ENCODE results near the gene SCN4B.

Gene SCN4B

GRCh38 chr11:118128721-118129470 is 23.7 kb downstream of the SCN4B start:
- no peak for DNase-seq

GRCh38 chr11:118128310-118128709 is 24.3 kb downstream of the SCN4B start:
- no peak for DNase-seq

- DNase-seq, result no peak
Observed at GRCh38 chr11:118126082-118126838, 26.4 kb downstream of the SCN4B start.

GRCh38 chr11:118124929-118125535 is 27.6 kb downstream of the SCN4B start:
- no peak for DNase-seq

GRCh38 chr11:118120793-118121192 is 31.8 kb downstream of the SCN4B start:
- DNase-seq, result no peak

- no peak for DNase-seq
Observed at GRCh38 chr11:118117790-118118601, 34.6 kb downstream of the SCN4B start.

GRCh38 chr11:118115048-118115447 is 37.6 kb downstream of the SCN4B start:
- no peak for DNase-seq

- no peak for DNase-seq
Observed at GRCh38 chr11:118114266-118114665, 38.4 kb downstream of the SCN4B start.

GRCh38 chr11:118112711-118113430 is 39.8 kb downstream of the SCN4B start:
- DNase-seq, result no peak

GRCh38 chr11:118111744-118112035 is 40.9 kb downstream of the SCN4B start:
- DNase-seq, result no peak

GRCh38 chr11:118111019-118111743 is 41.4 kb downstream of the SCN4B start:
- no peak for DNase-seq

GRCh38 chr11:118109231-118109630 is 43.4 kb downstream of the SCN4B start:
- DNase-seq, result no peak

- DNase-seq, result no peak
Observed at GRCh38 chr11:118108513-118108912, 44.1 kb downstream of the SCN4B start.

- no peak for DNase-seq
Observed at GRCh38 chr11:118106789-118107335, 45.8 kb downstream of the SCN4B start.

GRCh38 chr11:118105657-118106305 is 46.8 kb downstream of the SCN4B start:
- DNase-seq, result no peak

GRCh38 chr11:118104491-118104890 is 48.1 kb downstream of the SCN4B start:
- no peak for DNase-seq

- DNase-seq, result no peak
Observed at GRCh38 chr11:118102721-118103261, 49.8 kb downstream of the SCN4B start.

- DNase-seq, result no peak
Observed at GRCh38 chr11:118100691-118101232, 51.9 kb downstream of the SCN4B start.

- no peak for DNase-seq
Observed at GRCh38 chr11:118099838-118100556, 52.6 kb downstream of the SCN4B start.
